UCSD-AML1 (cell line): ENCODE data around the gene NPR1.
"Not testable (repeated sequence)": the region's sequence is repeated elsewhere in the genome, so short reads cannot be mapped to it uniquely, and the experiment has no call there.

Source experiments
- DNase-seq: peaks from one replicate; lab custom pipeline; 2025; ENCODE audit not compliant: unreplicated experiment; lab: John Stamatoyannopoulos, UW

Gene NPR1

DNA sequence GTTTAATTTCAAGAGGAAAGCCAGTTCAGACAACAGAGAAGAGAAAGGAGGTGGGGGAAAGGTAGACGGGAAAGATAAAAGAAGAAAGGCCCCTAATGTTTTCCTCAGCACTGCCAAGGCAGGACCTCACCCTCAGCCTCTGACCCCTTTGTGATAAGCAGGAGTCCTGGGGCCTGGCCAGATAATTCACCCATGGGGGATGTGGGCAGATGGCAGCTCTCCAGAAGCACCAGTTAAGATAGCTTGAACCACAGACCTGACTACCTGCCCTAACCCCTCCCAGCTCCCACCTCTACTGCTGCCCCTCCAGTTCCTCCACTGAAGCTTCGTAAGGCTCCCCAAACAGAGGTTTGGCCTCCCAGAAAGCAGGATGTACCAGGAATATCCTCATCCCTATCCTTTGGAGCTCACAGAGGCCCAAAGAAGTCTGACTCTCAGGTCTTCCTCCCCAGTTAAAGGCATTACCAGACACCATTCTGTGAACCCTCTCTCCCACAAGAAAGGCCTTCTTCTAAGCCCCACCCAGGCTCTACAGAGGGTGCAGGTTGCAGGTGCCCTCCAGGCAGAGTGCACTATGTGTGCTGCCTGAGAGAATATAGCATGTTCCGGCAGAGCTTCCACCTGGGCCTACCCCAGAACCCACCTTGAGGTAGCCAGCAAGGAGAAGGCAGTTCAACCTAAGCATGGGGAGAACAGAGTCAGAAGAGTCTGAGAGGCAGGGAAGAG, 29.2 kb upstream of the NPR1 start:
- no peak for DNase-seq

DNA sequence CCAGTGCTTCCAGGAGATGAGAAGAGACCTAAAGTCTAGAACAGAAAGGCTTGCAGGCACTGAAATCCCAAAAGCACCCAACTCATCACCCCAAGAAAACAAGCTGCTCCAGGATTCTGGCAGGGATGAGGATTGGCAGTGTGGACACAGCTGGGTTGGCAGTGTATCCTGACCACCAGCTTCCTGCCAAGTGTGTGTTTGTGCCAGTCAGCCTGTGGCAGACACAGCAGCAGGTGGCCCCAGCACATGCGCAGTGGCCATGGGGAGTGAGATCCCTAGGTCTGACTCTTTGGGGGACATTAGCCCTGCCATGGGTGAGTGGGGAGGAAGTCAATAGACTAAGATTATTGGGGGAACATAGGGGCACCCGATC, 28.6 kb upstream of the NPR1 start:
- no peak for DNase-seq

GRCh38 chr1:153651771-153652170, 26.7 kb upstream of the NPR1 start:
- DNase-seq, result no peak

DNA sequence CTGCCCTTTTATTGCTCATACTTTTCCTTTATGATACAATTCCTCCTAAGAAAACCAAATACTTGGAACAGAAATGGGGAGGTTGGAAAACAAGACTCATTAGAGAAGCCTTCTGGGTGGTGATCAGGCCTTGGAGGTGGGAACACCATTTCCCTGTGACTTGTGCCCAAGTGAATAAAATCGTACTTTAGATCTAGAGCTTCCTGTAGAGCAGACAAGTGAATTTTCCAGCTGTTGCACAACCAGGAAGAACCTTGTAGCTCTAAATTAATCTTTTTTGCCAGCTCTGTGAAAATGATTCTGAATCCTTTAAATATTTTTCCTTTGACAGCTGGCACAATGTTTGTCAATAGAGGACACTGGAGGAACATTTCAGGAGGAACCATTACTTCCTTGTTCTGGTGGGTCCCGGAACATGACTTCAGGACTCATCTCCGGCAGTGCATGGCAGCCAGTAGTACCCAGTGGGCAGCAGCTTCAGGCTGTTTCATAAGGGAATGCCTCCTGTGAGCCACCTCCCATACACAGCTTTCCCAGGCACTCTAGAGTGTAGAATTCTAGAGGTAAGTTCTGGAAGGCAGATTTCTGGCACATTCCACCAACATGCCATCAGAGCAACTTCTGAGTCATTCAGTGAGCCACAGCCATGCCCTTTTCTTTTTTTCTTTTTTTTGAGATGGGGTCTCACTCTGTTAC, 25.5 kb upstream of the NPR1 start:
- no peak for DNase-seq

DNA sequence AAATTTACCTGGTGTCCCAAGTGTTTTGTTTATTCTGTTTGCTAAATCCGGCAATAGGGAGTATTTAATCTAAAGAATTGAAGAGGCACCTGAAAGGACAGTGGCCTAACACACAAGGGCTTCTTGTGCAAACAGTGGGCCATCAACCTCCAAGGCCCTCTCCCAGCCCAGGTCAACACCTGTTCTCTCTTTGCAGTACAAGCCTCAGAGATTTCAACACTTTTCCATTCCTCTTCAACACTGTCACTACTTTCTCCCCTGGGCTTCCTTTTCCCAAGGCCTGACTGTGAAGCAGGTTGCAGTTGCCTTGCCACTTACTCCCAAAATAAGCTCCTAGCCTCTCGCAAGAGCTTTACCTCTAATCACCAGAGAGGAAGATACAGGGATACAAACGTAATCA, 23.2 kb upstream of the NPR1 start:
- DNase-seq, result no peak

- peak; percentile 90 for DNase-seq
Measured at GRCh38 chr1:153658400-153659174, 19.9 kb upstream of the NPR1 start, which contains the start of gene SNAPIN. TSS of gene SNAPIN (plus strand) at chr1:153658703. CDS start at chr1:153658744, 41 bp downstream.

DNA sequence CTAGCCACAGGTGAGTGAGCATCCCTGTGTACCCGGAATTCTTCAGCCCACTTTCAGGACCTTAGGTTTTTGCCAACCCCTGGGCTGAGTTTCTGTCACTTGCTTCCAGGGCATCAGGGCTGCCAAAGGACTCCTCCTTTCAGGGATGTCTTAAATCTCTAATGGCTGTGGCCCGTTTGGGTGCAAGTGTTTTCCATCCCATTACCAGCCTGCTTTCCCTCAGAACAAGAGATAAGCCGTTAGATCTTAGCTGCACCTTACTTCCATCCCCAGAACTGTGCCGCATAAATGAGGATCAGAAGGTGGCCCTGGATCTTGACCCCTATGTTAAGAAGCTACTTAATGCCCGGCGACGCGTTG, 19.3 kb upstream of the NPR1 start:
- no peak for DNase-seq

- DNase-seq, result no peak
Measured at GRCh38 chr1:153659656-153660055, 18.8 kb upstream of the NPR1 start.

GRCh38 chr1:153661111-153661708, 17.3 kb upstream of the NPR1 start:
- DNase-seq, result no peak

GRCh38 chr1:153662269-153662668, 16.2 kb upstream of the NPR1 start:
- no peak for DNase-seq

GRCh38 chr1:153663211-153663610, 15.3 kb upstream of the NPR1 start:
- DNase-seq, result no peak

DNA sequence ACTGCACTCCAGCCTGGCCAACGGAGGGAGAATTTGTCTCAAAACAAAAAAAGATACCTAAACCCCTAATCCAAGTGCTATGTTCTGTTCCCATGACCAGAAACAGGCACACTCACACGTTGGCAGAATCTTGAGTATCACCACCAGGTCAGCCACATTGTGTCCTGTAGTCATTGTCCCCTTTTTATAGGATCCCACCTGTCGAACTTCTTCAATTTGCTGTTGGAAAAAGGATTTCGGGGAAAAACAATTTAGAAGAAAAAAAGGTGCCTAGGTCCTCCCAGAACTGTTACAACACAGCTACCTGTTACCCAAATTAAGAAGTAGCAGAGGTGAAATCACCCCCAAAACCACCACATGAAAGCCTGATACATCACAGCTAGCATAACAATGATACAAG, 11.0 kb upstream of the NPR1 start:
- DNase-seq, result no peak

DNA sequence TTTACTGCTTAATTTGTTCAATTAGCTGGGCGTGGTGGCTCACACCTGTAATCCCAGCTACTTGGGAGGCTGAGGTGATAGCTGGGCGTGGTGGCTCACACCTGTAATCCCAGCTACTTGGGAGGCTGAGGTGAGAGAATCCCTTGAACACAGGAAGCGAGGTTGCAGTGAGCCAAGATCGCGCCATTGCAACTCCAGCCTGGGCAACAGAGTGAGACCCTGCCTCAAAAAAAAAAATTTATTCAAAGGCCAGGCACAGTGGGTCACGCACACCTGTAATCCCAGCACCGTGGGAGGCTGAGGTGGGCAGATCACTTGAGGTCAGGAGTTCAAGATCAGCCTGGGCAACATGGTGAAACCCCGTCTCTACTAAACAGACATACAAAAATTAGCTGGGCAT, 9.8 kb upstream of the NPR1 start:
- DNase-seq, result not testable (repeated sequence)

GRCh38 chr1:153669606-153670005, 8.9 kb upstream of the NPR1 start:
- DNase-seq, result no peak

GRCh38 chr1:153670257-153670858, 8.1 kb upstream of the NPR1 start:
- DNase-seq, result no peak

DNA sequence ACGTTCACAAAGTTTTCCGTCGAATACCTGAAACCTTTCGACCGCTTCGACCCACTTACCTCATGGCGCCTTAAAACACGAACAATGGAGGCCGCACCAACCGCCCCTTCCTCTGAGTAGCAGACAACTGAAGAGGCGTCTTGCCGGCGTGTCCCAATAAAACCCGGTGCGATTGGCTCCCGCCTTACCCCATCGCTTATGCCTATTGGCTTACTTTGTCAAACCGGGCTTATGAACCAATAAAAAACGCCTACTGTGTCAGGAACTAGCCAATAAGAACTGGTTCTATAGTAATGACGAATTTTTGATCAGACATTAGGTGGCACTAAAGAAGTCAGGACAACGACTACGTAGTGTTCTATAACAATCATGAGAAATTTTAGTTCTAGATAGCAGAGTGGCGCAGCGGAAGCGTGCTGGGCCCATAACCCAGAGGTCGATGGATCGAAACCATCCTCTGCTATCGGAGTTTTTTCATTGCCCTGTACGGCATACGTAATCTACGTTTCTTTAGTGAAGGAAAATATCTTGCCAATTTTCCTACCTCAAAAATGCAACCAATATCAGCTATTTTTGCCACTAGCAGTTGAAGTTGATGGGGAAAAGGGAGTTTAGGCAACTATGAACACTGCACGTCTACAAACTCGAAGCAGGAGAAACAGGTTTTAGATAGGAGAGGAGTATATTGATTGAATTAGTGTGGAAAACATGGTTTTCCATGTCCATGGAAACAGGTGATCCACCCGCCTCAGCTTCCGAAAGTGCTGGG, 7.4 kb upstream of the NPR1 start, which contains the start of gene ILF2:
ILF2 (minus strand) TSS at position 135 of the 769 bp plus-strand sequence; CDS start at position 64, 71 bp downstream.
- peak; percentile 94 for DNase-seq

DNA sequence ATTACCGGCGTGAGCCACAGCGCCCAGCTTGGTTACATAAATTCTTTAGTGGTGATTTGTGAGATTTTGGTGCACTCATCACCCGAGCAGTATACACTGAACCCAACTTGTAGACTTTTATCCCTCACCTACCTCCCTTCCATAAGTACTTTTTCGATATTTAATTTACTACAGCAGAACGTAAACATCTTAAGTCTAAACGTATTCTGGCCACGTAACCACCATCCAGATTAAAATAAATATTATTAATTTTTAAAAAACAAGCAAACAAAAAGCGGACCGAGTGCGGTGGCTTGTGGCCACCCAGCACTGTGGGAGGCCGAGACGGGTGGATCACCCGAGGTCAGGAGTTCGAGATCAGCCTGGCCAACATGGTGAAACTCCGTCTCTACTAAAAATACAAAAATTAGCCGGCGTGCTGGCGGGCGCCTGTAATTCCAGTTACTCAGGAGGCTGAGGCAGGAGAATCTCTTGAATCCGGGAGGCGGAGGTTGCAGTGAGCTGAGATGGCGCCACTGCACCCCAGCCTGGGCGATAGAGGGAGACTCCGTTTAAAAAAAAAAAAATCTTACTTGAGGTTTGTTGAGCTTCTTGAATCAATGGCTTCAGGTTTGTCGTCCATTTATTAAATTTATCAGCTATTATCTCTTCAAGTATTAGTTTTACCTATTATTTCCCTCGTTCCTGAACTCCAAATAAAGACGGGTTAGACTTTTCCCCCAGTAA, 6.7 kb upstream of the NPR1 start:
- peak; percentile 68 for DNase-seq

DNA sequence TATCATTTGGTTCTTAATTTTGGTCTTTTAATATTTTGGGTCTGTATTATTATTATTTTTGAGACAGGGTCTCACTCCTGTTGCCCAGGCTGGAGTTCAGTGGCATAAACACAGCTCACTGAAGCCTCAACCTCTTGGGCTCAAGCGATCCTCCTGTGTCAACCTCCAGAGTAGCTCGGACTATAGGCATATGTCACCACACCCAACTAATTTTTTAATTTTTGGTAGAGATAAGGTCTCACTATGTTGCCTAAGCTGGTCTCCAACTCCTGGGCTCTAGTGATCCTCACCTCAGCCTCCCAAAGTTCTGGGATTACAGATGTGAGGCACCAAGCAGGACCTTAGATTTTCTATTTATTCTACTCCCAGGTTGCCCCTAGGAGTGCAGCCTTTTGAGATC, 5.0 kb upstream of the NPR1 start:
- DNase-seq, result no peak

GRCh38 chr1:153677718-153678518, 570 bp upstream of the NPR1 start:
- DNase-seq, result peak; percentile 57
